Chondrocyte (in vitro differentiated cells): Measurements from ENCODE around the gene CADPS2. TPM values are rescaled to one million over a fixed set of nuclear protein-coding genes. Genes with fewer than 3 reads are reported as not detected.
A peak's percentile ranks its signal among the peaks of the same experiment; 100 is the strongest.

ENCODE experiments used
- DNase-seq: peaks from one replicate; pipeline ENCODE4 v3.0.0; 2021; ENCODE audit warnings: mixed read lengths, low spot score
- H3K27ac Mint-ChIP-seq: one replicate; pipeline ENCODE4 v1.8.0; 2021; ENCODE audit warnings: mild to moderate bottlenecking, moderate library complexity, mixed read lengths; ENCODE audit not compliant: unreplicated experiment
- H3K27me3 Mint-ChIP-seq: 2 replicates; pipeline ENCODE4 v1.8.0; 2021; ENCODE audit warnings: low read depth, mixed read lengths
- H3K36me3 Mint-ChIP-seq: 2 replicates; pipeline ENCODE4 v1.8.0; 2021; ENCODE audit warnings: low read depth, mixed read lengths
- H3K4me1 Mint-ChIP-seq: 2 replicates; pipeline ENCODE4 v1.8.0; 2021; ENCODE audit warnings: low read depth, mild to moderate bottlenecking, mixed read lengths
- H3K4me3 Mint-ChIP-seq: one replicate; pipeline ENCODE4 v1.8.0; 2021; ENCODE audit warnings: mild to moderate bottlenecking, moderate library complexity, mixed read lengths; ENCODE audit not compliant: unreplicated experiment
- H3K9me3 Mint-ChIP-seq: 2 replicates; pipeline ENCODE4 v1.8.0; 2021; ENCODE audit warnings: low read depth, mixed read lengths
- CTCF ChIP-seq: fragments of 200-600 bp; sonication (generic); IDR thresholded peaks from 2 replicates; pipeline ENCODE4 v1.5.0; 2021; ENCODE audit warnings: antibody characterized with exemption, mild to moderate bottlenecking, moderate library complexity
- total RNA-seq: library from RNA; stranded (reverse); gene quantifications from 3 replicates; pipeline ENCODE4 v1.2.1, GENCODE V29; 2021

CADPS2 gene
- total RNA-seq, 1 donor from 2014 or later: 0.32 TPM

GRCh38 chr7:122544463-122544862 lies 341.8 kb downstream of the CADPS2 start:
- Mint-ChIP-seq H3K4me1 (no peaks in the 10 kb centered on the region), H3K9me3 (no peaks in the 10 kb centered on the region), H3K27me3 (peaks cover 16% of the 10 kb centered on the region), H3K36me3 (no peaks in the 10 kb centered on the region), H3K27ac (no peak overlapping the region), H3K4me3 (no peak overlapping the region)
- no peak for TF ChIP-seq CTCF
- DNase-seq: no peak

GRCh38 chr7:122543891-122544290 lies 342.4 kb downstream of the CADPS2 start:
- Mint-ChIP-seq H3K4me1 (no peaks in the 10 kb centered on the region), H3K4me3 (no peak overlapping the region), H3K9me3 (no peaks in the 10 kb centered on the region), H3K36me3 (no peaks in the 10 kb centered on the region), H3K27ac (no peak overlapping the region), H3K27me3 (peaks cover 20% of the 10 kb centered on the region)
- DNase-seq: no peak
- no peak for TF ChIP-seq CTCF

- no peak overlapping the region for H3K4me3 Mint-ChIP-seq
- TF ChIP-seq CTCF: no peak
- no peaks in the 10 kb centered on the region for H3K36me3 Mint-ChIP-seq
- no peaks in the 10 kb centered on the region for H3K4me1 Mint-ChIP-seq
- no peak overlapping the region for H3K27ac Mint-ChIP-seq
- peaks cover 23% of the 10 kb centered on the region for H3K27me3 Mint-ChIP-seq
- DNase-seq: no peak
- H3K9me3 Mint-ChIP-seq: no peaks in the 10 kb centered on the region
Measured at GRCh38 chr7:122543166-122543565, 343.1 kb downstream of the CADPS2 start.

- Mint-ChIP-seq H3K36me3 (no peaks in the 10 kb centered on the region), H3K4me3 (no peak overlapping the region), H3K27me3 (peaks cover 42% of the 10 kb centered on the region), H3K9me3 (no peaks in the 10 kb centered on the region), H3K4me1 (no peaks in the 10 kb centered on the region), H3K27ac (no peak overlapping the region)
- no peak for TF ChIP-seq CTCF
- no peak for DNase-seq
Measured at GRCh38 chr7:122535086-122535485, 351.2 kb downstream of the CADPS2 start.

- peaks cover 40% of the 10 kb centered on the region for H3K27me3 Mint-ChIP-seq
- H3K36me3 Mint-ChIP-seq: no peaks in the 10 kb centered on the region
- H3K9me3 Mint-ChIP-seq: no peaks in the 10 kb centered on the region
- TF ChIP-seq CTCF: peak; percentile 84
- DNase-seq: no peak
- no peaks in the 10 kb centered on the region for H3K4me1 Mint-ChIP-seq
- no peak overlapping the region for H3K4me3 Mint-ChIP-seq
- H3K27ac Mint-ChIP-seq: no peak overlapping the region
Measured at GRCh38 chr7:122532406-122533269, 353.6 kb downstream of the CADPS2 start.
